Body of pancreas (tissue), 4 donors: ENCODE measurements around the gene ANKRD28.

Experiments used
- POLR2A ChIP-seq, 3 donors: fragments of 450-650 bp; IDR thresholded peaks; one replicate each; pipeline ENCODE4 v1.6.1; 2016; ENCODE audit warnings: antibody characterized with exemption in 3 of 3, mild to moderate bottlenecking in 2 of 3
- TF ChIP-seq, protein P1 (sequence below), 7 experiments: fragments of 450-650 bp in 4 of 7; fragments of 200-600 bp in 3 of 7; sonication (generic) in 3 of 7; IDR thresholded peaks; one replicate each; pipeline ENCODE4 v1.5.1; 2016 to 2019; ENCODE audit warnings: antibody characterized with exemption in 7 of 7

DNA sequence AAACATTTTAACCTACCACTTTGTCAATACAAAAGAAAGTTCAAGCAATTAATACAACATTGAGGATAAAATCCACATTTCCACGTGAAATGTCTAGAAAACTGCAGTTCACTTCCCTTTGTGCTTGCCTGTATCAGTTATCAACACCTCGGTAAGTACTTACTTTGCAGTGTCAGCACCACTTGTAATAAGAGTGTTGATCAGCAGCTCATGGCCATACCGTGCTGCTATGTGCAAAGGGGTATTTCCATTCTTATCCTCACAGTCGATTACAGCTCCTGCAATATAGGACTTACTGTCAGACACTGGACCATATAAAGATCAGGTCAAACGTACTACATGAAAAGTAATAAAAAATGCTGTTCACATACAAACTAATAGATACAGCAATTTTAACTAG is 84.4 kb downstream of the ANKRD28 start:
- TF ChIP-seq, protein P1, sequence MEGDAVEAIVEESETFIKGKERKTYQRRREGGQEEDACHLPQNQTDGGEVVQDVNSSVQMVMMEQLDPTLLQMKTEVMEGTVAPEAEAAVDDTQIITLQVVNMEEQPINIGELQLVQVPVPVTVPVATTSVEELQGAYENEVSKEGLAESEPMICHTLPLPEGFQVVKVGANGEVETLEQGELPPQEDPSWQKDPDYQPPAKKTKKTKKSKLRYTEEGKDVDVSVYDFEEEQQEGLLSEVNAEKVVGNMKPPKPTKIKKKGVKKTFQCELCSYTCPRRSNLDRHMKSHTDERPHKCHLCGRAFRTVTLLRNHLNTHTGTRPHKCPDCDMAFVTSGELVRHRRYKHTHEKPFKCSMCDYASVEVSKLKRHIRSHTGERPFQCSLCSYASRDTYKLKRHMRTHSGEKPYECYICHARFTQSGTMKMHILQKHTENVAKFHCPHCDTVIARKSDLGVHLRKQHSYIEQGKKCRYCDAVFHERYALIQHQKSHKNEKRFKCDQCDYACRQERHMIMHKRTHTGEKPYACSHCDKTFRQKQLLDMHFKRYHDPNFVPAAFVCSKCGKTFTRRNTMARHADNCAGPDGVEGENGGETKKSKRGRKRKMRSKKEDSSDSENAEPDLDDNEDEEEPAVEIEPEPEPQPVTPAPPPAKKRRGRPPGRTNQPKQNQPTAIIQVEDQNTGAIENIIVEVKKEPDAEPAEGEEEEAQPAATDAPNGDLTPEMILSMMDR (IDR thresholded peaks at IDR 0.05), result no peak
- no peak for TF ChIP-seq POLR2A (IDR thresholded peaks at IDR 0.05)
